ENCODE data around the gene COL4A1.

Gene COL4A1

GRCh38 chr13:110216398-110217041 is 90.4 kb downstream of the COL4A1 start:
- DNase-seq, result no peak

- DNase-seq, result no peak
These were observed 91.0 kb downstream of the COL4A1 start for GRCh38 chr13:110216006-110216397.

DNA sequence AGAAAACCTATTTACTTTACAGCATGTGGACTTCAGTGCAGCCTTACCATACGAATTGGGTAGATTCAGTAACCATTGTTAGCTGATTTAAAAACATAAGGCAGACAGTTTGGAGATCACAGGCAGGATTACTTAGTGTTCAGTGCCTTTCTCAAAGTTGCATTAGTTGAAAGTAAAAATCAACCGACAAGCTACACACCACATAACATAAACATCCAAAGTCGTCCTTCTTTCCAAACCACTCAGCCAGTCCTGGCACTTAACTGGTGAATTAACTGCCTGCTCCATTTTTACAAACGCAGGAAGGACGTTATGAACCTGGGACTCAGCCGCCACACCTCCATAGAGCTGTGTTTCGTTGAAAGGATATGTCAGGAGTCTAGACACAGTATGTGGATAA is 91.4 kb downstream of the COL4A1 start:
- DNase-seq, result no peak

- no peak for DNase-seq
These were observed 92.3 kb downstream of the COL4A1 start for GRCh38 chr13:110214637-110215036.

DNA sequence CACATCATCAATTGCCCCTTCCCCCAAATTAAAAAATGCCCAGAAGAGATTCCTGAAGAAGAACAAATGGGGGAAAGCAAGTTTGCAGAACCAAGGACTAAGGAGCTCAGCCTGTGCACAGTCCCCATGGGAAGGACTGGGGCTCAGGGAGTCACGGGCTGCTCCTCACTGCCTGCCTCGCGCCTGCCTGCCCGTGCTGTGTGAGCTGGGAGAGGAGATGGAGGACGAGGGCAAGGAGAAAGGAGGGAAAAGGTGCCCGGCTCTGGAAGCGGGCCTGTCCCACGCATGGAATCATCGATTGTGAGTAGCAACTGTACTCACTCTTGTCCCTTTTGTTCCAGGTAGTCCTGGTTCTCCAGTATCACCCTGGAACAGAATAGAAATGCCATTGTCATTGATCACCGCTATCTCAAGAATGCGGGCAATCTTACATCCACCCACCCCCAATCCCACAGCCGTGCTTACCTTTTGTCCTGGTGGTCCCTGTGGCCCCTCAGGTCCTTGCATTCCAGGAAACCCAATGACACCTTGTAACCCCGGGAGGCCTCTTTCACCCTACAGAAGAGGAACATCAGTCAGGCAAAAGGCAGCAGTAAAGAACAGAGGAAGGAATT is 93.4 kb downstream of the COL4A1 start:
- no peak for DNase-seq

DNA sequence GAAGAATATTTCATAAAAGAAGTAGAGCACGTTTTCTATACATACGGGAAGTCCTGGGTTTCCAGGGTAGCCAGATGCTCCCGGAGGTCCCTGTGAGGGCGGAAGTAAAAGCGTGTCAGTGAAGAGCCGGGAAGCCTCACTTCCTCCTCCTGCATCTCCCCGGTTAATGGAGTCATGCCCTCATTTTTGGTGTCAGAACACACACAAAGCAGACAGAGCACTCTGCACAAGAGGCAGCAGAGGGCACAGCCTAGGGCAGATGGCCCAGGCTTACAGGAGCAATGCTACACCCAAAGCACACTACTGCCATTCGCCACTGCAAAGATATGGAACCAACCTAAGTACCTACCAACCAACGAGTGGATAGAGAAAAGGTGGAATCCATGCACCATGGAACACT is 94.4 kb downstream of the COL4A1 start:
- DNase-seq, result no peak

GRCh38 chr13:110211735-110212134 is 95.2 kb downstream of the COL4A1 start:
- no peak for DNase-seq

DNA sequence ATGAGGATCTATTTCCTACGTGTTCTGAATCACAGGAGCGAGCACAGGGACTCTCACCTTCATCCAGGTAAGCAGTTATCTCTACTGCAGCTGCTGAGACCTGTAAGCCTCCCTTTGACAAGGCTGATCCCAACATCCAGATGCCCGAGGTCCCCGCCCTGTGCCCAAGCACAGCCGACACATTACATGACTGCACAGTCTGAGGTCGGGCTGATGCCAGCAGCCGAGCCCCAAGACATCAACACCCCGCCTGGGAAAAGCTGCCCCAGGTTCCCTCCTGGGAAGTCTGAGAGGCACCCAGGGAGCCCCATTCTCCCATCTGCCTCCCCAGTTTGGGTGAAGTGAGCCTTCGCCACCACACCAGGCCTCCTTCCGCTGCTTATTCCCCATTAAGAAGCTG is 95.9 kb downstream of the COL4A1 start:
- no peak for DNase-seq

DNA sequence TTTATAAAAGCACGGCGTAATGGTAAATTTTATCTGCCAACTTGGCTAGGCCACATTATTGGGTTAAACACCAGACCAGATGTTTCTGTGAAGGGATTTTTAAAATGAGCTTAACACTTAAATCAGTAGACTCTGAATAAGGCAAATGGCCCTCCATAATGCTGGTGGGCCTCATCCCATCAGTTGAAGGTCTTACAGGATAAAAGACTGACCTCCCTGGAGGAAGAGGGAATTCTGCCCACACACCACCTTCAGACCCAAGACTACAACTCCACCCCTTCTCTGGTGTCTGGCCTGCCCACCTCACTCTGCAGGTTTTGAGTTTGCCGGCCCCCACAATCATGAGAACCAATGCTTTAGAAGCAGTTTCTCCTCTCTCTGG is 96.4 kb downstream of the COL4A1 start:
- DNase-seq, result no peak

DNA sequence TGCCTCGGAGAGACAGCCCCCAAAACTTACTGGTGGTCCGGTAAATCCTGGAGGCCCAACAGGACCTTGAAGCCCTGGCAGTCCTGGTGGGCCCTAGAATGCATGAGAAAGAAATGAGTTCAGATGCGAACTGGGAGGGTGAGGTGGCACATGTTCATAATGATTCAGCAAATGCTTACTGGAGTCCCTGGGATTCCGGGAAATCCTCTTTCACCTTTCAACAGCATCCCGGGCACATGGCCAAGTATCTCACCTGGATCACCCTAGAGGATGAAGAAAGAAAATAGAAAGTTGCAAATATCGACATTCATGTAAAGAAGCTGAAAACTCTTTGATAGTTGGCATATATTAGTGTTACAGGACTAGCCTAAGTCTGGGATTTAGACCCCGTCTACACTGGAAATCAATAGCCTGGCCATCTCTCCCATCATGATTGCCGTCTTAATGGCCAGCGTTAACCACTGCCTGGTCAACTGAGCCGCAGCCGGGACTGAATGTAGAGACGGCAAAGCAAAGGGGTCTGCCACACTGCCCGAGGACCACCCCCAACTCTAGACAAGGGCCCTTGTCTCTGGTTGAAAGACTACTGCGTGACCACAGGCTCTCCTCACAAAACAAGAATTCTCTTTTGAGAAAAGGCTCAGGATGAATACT is 96.9 kb downstream of the COL4A1 start:
- no peak for DNase-seq

- no peak for DNase-seq
These were observed 98.8 kb downstream of the COL4A1 start for GRCh38 chr13:110208116-110208515.

DNA sequence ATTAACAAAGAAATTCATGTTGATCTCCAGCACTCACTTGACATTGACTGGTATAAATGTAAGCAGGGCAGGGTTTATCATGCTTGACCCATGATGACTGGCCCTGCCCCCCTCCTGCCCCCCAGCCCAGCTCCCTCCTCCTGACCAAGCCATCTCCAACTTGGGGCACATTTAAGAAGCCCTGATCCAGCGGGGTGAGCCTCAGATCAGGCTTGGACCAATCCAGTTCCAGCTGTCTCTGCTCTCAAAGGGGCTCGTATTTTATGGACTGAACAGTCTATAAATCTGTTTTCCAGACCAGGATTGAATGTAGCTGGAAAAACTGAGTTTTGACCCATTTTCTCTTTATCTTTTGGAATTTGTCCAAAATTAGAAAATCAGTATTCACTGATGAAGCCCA is 100.0 kb downstream of the COL4A1 start:
- DNase-seq, result no peak

- no peak for DNase-seq
These were observed 100.8 kb downstream of the COL4A1 start for GRCh38 chr13:110206185-110206584.

- no peak for DNase-seq
These were observed 105.8 kb downstream of the COL4A1 start for GRCh38 chr13:110201114-110201513.

GRCh38 chr13:110200276-110200870 is 106.6 kb downstream of the COL4A1 start:
- DNase-seq, result no peak

GRCh38 chr13:110199046-110199831 is 107.7 kb downstream of the COL4A1 start:
- DNase-seq, result no peak

DNA sequence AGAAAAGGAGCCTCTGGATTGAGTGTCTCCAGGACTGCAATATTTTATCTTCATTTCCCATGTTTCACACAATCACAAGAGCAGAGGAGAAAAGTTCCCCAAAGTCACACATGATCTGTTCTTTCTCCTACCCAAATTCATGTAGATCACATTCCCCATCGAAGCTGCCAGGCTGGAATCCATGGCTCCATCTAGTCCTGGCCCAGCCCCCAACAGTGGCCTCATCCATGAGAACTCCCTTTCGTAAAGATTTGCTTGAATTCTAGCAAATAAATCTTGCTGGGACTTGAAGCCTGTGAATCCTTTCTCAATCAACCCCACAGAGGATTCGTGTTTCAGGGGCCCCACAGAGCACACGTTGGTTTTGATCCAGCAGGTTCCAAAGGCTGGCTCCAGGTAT is 109.5 kb downstream of the COL4A1 start:
- no peak for DNase-seq

GRCh38 chr13:110197026-110197425 is 109.9 kb downstream of the COL4A1 start:
- DNase-seq, result no peak

DNA sequence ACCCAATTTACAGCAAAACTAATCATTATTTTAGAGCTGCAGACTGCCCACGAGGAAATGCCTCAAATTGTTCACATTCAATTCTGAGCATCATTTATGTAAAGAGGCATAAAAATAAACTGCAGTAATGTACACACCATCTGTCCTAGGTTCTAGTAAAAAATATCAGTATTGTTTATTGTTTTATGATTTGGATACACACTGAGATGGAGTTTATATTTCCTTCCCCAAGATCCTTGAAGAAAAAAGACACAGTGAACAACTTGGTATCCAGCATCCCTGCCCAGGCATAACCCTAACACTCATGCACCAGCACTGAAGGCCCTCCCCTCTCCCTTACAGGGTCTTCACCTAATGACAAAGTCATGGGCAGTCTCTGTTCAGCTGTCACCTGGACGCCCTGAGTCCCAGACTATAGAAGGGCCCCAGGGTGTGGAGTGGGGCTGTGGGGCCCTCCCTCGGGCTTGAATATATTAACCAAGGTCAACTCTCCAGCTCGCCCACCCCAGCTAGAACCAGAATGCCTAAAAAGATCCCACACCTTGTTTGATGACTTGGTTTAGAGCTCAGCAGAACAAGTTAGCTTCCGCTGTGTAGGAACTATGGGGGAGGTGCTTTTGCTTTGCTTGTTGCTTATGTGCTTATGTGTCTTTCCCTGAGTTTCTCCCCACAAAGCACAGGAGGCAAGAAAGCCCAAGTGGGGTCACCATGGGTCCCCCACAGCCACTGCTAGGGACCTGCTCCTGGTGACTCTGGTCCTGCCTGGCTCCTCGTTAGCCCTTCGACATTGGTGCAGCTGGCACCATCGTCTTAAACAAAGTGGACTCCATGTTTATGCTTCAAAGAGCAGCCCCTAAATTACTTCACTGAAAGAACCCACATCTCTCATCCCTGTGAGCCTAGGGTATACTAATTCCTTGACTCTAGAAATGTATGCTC is 111.1 kb downstream of the COL4A1 start:
- DNase-seq, result no peak

DNA sequence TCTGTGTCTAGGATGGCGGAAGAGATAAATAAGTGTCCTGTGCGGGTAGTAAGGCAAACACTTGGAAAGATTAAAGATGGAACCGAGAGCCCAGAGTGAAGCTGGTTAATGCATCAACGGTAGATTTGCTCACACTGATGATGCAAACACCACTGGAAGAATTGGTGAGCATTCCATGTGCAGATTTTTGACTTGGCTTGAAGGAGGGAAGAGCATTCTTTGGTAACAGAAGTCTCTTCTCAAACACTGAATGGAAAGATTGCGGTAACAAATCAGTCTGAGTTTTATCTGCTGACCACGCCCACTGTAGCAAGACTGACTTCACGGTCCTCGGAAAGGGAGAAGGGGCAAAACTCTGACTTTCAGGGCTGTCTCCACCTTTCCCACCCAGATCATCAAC is 112.5 kb downstream of the COL4A1 start:
- DNase-seq, result no peak

GRCh38 chr13:110193491-110193890 is 113.5 kb downstream of the COL4A1 start:
- no peak for DNase-seq

GRCh38 chr13:110192472-110192871 is 114.5 kb downstream of the COL4A1 start:
- no peak for DNase-seq
